HEK293T (cell line): ENCODE measurements around the gene MICAL1.

ENCODE experiments used
- ARNT ChIP-seq: fragments of 450-650 bp; IDR thresholded peaks from 2 replicates; pipeline ENCODE4 v1.6.1; 2017; ENCODE audit warnings: mild to moderate bottlenecking
- CTBP1 ChIP-seq: fragments of 450-650 bp; IDR thresholded peaks from 2 replicates; pipeline ENCODE4 v1.6.1; 2016; ENCODE audit warnings: borderline replicate concordance
- HDGF ChIP-seq: fragments of 450-650 bp; IDR thresholded peaks from 2 replicates; pipeline ENCODE4 v1.6.1; 2017; ENCODE audit warnings: antibody characterized with exemption, borderline replicate concordance
- SUZ12 ChIP-seq: fragments of 450-650 bp; IDR thresholded peaks from 2 replicates; pipeline ENCODE4 v1.6.1; 2016; ENCODE audit warnings: mild to moderate bottlenecking
- TF ChIP-seq, protein P1 (sequence below): fragments of 450-650 bp; IDR thresholded peaks from 2 replicates; pipeline ENCODE4 v1.6.1; 2016

DNA sequence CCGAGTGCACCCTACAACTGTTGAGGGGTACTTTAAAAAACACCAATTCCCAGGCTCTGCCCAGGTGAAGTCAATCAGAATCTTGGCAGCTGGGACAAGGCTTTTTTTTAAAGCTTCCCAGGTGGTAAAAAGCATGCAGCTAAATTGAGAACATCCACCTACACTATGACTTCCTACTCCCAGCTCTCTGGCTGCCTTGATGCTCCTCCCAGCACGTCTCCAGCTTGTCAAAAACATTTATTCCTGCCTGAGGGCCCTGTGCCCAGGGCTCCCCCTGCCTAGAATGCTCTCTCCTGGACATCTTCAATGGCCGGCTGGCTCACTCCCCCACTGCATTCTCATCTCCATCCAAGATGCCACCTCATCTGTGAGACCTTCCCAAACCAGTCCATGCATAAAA lies 17.5 kb upstream of the MICAL1 start:
- TF ChIP-seq SUZ12: no peak
- no peak for TF ChIP-seq ARNT
- TF ChIP-seq, protein P1, sequence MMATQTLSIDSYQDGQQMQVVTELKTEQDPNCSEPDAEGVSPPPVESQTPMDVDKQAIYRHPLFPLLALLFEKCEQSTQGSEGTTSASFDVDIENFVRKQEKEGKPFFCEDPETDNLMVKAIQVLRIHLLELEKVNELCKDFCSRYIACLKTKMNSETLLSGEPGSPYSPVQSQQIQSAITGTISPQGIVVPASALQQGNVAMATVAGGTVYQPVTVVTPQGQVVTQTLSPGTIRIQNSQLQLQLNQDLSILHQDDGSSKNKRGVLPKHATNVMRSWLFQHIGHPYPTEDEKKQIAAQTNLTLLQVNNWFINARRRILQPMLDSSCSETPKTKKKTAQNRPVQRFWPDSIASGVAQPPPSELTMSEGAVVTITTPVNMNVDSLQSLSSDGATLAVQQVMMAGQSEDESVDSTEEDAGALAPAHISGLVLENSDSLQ: no peak
- TF ChIP-seq HDGF: no peak
- TF ChIP-seq CTBP1: no peak
